NCI-H460 (cell line): ENCODE results near the gene GPRIN3. TPM values are rescaled to one million over a fixed set of nuclear protein-coding genes. Genes with fewer than 3 reads are reported as not detected.
"Not testable (repeated sequence)": the region's sequence is repeated elsewhere in the genome, so short reads cannot be mapped to it uniquely, and the experiment has no call there.

Source experiments
- DNase-seq: peaks from one replicate; pipeline ENCODE4 v3.0.0-alpha.2; 2016; ENCODE audit warnings: low read depth; ENCODE audit errors: extremely low read depth
- total RNA-seq: library from RNA; depleted of rRNA; stranded (reverse); fragments of >200 nt; shearing (Covaris generic); gene quantifications from 2 replicates; pipeline ENCODE4 v1.2.3, GENCODE V29; 2014

GPRIN3 gene
- total RNA-seq, 1 experiment from 2014 or later: 42.8 TPM

DNA sequence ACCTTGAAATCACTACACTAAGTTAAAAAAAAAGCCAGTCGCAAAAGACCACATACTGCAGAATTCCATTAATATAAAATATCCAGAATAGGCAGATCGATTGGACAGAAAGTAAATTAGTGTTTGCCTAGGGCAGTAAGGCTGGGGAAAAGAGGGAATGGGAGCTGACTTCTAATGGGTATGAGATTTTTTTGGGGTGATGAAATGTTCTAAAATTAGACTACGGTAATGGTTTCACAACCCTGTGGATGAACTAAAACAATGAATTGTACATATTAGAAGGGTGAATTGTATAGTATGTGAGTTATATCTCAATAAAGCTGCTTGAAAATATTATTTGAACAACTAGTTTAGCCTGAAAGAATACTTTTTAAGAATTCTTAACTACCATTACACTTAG, 6.7 kb upstream of the GPRIN3 start:
- no peak for DNase-seq

DNA sequence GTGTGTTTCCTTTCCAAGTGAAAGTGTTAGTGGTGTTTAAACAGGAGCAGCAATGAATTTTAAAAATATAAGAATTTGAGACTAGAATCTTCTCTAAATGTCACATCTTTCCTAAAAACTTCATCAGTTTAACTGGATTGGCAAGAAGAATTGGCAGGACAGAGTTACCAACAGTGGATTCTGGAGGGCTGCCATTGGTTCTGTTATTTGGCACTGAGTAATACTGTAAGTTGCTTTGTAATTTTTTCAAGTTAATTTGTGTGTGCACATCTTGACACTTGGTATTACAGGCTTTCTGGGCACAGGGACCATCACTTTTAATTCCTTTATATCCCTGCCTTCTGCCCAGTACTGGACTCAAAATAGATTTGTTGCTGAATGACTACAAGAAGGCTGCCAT, 4.5 kb upstream of the GPRIN3 start:
- no peak for DNase-seq

DNA sequence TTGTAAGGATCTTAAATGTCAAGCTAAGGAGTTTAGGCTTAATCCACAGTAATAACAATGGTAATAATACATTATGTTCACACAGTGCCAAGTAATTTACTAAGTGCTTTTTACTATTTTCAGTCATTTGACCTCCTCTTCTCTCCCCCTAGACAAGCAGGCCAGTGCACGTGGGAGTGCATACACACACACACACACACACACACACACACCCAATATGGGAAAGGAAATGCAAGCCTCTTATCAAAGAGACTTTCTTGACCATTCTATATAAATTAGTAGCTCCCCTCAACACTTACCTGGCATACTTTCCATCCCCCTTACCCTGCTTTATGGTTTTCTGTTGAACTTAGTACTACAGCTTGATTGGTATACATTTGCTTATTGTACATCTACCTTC, 3.8 kb upstream of the GPRIN3 start:
- DNase-seq: no peak

DNA sequence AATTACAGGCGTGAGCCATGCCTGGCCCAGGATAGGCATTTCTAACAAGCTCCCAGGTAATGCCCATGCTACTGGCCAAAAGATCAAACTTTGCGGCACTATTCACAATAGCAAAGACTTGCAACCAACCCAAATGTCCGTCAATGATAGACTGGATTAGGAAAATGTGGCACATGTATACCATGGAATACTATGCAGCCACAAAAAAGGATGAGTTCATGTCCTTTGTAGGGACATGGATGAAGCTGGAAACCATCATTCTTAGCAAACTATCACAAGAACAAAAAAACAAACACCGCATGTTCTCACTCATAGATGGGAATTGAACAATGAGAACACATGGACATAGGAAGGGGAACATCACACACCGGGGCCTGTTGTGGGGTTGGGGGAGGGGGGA, 1.6 kb upstream of the GPRIN3 start:
- not testable (repeated sequence) for DNase-seq

DNA sequence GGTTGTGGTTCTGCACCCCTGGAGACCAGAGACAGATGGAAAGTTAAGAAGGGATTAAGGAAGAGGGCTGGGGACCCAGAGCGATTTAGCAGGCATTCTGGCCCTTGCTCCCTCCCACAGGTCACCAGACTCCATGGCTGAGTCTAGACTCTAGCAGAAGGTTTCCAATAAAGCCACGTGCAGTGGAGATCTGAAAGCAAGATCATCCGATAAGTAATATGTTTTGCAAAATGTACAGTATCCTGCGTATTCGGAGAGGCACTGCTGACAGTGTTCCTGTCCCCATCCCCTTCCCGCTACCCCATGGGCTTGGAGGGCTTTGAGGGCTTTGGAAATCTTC, 531 bp upstream of the GPRIN3 start:
- DNase-seq: no peak

DNA sequence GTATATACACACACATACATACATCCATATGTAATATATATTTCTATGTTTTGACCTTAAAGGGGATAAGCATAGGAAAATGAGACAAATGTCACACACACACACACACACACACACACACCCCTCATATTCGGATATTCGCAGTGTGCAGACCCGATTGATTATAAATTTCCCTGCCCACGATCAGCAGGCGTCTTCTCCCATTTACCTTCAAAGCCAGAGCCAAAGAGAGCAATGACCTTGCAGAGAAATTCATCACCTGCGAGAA, 488 bp downstream of the GPRIN3 start:
- no peak for DNase-seq

DNA sequence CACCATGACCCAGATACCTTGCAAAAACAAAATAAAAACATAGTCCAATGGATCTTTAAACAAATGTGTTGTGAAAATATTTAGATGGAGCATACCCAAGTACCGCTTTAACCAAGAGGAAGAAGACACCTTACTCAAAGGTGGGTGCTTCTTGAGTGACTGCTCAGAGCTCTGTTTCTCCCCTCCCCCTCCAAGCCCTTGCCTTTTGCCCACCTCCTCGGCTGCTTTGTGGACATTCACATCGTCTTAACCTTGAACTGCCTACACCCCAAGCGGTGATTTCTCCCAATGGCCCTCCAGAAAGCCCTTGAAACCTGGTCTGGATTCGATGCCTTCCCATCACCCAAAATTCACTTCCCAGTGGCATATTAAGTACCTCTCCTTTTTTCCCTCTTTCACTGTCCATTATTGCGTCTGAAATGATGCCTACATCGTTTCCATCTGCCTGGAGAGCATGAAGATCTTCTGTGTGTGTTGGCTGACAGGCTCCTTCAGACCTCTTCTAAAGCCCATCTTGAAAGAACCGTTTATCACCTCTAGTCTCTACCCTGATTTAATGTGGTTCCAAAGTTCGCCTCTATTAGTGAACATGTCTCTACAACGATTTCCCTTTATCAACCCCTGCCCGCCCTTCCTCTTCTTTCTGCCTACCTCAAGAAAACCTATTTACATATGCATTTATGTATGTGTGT, 968 bp downstream of the GPRIN3 start:
- DNase-seq: no peak

DNA sequence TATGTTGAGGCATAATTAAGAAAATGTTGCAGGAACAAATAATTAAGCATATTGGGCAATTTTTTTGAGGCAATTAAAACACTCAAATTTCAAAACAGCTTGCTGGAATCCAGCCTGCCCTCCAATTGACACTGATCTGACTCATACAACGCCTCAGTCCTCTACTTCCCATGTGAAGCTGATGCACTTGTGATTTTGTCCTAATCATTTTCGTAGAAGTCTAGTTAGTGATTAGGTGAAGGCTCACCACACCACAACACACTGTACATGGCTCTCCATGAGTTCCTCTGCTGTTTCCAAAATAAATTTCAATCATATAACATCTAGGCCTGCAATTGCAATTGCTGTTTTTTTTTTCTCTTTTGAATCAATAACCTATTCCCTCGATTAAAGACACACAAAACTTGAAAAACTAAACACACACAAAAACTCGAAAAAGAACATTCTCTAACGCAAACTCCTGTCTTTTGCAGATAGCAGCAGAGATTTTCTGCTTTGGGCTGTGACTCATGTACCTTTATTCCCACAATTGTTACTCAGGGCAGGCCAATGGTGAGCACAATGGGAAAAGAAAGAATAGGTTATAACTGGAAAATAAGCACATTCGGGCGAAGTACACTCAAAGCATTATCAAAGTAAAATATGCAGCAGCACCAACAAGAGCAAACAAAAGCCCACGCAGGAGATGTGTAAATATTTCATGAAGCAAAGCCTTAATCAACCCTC, 1.7 kb downstream of the GPRIN3 start:
- no peak for DNase-seq

DNA sequence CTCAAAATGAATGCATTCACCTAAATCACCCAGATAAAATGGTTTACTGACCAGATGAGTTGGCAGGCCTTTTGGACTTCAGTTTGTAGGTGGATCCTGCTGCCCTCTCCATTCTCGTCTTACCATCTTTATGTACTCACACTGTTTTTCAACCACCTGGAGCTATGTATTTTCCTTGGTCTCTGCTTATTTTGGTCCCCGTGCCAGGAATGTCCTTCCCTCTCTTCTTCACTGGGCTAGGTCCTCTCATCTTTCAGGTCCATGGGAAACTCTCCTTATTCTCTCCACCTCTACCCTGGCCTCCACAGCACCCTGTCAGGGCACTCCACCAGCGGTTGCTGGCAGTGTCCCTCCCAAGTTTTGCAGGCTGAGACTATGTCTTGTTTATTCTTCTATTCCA, 2.6 kb downstream of the GPRIN3 start:
- no peak for DNase-seq

DNA sequence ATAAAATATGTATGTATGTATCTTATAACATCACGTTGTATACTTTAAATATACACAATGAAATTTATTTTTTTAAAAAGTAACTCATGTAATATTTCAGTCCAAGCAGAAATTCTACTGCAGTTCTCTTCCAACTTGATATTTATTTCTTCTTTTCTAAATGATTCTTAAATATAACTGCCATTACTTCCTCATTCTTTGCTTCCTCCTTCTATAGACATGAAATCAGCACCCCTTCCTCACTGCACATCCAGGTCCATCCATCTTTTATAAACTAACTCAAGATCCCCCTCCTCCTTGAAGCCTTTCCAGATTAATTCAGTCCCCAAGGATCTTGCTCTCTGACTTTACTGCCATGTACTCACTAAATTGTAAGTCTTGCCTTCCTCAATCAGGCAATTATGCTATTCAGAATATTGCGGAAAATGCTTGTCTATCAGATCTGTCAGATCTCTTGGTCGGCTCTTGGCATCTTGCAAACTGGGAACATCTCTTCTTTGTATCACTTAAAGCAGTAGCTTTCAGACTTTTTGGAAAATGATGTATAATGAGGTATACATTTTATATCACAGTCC, 3.7 kb downstream of the GPRIN3 start:
- no peak for DNase-seq

DNA sequence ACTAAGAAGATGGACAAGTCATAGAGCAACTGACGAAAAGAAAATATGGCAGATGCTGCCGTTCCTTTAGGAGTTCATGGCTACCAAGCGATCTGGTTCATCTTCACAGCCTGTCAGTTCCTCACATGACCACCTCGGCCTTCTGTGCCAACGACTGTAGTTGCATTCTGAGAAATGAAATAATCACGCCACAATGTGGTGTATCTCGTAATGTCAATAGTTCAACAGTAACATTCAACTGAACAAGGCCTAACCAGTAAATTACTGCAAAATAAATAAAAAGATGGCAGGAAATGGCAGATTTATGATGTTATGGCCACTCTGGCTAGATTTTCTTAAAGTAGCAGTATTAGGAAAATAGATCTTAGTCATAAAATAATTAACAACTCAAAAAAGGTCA, 4.4 kb downstream of the GPRIN3 start:
- DNase-seq: peak; percentile 87

DNA sequence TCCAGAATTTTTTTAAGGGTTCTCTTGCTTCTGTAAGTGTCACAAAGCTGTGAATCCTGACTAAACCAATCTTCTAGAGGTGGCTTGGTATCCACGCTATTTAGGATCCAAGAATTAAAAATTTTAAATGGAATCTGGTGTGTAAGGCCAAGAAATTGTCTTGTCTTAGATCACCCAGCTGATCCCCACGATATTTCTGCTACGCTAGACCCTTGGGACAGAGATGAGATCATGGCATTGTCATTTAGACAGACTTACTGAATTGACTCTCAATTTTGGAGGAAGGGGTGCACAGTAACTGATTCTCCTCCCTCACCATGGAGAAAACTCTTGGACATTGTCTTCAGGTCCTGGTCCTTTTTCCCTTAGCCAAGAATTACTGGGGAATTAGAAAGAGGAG, 5.7 kb downstream of the GPRIN3 start:
- no peak for DNase-seq

DNA sequence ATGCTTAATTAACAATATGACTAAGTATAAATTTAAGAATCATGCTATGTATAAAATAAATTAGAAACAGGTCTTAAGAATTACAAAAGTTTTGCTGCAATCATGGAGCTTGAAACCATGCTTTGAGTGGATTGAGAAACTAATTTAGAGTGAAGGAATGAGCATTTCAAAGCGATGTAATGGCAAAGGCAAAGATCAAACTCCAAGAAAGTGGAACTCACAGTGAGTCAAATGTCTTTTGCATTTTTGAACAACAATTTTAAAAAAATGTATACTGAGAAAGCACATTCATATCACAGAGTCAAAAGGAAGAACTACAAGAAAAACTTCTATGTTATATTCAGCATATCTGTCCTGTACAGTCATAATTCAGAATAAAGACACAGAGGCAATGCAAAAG, 6.6 kb downstream of the GPRIN3 start:
- no peak for DNase-seq

DNA sequence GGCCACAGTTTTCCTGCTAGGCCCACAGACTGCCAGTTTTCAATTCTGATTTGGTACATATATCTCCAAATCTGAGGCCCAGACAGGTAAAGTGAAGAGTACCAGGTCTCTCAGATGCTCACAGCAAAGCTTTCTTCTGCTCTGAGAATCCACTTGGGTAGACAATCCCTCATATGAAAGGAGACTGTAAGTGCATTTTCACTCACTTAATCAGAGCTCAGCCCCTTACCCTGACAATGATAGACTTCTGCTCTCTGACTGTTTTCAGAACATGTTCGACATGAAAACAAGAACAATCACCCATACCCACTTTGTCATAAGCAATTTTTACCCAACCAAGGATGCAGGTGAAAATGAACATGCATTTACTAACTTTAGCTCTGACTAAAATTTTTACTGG, 7.1 kb downstream of the GPRIN3 start:
- no peak for DNase-seq

DNA sequence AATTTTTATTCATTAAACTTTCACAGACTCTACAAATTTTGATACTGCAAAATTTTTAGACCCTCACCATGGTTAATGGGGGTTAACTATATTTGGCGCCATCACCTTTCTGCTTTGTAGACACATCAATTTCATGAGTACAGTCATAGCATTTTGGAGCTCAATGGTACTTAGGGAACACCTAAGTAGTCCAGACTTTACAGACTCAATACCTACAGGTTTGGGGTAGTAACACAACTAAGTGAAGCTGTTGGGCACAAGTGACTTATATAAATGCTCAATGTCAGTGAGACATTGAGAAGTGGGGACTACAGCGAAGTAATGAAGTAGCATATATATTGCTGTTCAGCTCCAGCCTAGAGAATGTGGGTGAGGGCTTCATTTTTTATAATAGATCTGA, 7.5 kb downstream of the GPRIN3 start:
- DNase-seq: no peak

DNA sequence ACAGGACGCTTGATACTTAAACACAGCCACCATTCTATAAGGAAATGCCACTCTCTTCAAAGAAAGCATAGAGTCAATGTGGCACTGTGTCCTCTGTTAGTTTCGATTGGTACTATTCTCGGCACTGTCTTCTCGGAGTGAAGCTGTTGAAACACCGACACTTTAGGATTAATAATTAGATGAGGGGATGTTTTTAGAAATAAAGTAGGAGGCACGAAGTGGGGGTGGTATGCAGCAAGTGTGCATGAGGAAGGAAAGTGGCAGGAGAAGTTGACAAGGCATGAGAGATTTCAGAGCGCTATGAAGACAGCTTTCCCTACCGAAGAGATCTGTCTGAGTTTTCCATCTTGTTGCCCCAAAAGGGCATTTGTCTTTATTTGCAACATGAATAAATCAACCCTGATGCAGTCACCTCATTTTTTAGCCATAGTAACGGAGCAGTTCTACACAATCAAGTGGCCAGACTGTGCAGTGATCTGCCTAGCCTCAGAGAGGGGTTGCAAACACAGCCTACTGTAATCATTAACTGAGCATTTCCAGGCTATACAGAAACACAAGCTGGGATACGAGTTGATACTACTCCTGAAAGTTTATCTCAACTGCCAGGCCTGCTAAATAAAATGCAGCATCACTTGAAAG, 8.3 kb downstream of the GPRIN3 start:
- DNase-seq: no peak

DNA sequence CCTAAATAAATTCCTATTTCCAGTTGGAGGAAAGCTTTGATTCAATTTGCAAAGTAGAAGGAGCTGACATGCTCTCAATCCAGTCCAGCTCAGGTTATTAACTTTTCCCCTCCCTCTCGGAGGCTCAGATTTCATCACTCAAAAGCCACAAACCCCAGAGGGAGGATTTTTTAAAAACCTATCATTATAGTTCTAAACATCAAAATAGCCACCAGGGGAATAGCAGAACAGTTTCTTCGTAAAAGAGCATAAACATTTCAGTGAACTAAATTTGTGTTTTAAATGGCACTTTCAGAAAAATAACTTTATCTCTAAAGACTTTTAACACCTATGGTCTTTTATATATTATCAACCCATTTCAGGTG, 8.8 kb downstream of the GPRIN3 start:
- DNase-seq: no peak

DNA sequence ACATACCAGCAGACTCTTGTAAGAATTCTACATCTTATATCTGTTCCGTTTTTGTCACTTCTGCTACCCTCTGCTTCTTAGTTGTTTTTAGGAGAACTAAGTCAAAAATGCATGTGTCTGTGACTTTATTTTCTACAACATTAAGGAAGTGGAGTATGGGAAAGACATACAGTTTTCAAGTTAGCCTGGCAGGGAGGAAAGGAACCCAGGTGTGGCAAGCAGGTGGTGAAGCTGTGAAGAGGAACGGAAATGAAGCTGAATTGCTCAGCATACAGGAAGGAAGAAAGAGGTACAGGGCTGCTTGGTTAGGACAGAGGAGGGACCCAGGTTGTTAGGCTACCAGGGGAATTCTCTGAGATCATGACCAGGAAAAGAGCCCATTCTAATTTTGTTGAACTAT, 9.4 kb downstream of the GPRIN3 start:
- DNase-seq: no peak

DNA sequence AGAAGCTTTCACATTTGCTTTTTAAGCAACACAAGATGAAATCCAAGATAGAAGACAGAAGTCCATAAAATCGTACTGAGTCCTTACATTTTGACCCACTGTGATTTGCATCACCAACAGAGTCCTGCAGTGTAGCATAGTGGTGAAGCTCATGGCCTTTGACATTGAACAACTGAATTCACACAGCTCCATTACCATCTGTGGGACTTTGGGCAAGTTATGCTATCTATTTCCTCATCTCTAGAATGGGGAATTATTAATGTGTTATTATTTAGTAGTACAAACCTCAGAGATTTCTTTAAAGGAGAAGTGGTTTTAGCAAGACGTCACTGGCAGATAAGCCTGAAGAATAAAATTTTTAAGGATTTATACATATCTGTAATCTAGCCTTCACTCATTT, 10.7 kb downstream of the GPRIN3 start:
- no peak for DNase-seq

DNA sequence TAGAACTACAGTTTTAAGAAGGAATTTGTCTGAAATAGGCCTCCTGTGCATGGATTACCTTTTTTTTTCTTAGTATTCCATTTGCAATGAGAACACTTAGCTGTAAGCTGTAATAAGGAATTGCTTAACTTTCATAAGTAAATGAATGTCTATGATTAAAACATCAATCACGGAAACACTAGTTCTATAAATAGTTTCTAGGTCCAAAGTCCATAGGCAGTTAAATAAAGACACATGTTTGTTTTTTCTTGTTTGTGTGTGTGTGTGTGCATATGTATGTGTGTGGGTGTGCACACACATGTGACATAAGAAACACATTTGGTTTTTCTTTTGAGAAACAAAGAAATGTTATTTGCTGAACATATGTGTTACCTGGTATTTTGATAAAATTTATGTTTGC, 11.2 kb downstream of the GPRIN3 start:
- DNase-seq: no peak

DNA sequence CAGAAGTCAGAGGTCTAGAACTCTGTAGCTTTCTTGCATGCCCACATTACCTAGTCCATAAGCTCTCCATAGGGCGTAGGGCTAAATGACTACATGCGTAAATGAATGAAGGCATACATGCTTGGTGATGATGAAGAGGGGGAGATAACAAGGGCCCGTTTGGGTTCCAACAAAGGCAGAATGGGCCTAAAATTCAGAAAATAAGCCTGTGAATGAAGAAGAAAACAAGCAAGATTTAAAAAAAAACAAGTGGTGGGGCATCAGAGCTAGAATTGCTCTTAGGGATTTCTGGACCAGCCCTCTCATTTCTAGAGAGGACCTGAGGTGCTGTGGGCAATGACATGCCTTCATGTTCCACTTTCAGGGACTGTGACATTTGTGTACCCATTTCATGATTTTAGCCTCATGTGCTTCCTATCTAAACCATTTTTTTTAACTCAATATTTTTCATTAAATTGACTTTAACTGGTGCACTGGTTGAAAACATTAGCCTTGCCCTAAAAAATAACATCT, 12.1 kb downstream of the GPRIN3 start:
- DNase-seq: no peak
